Activated T-helper 1 cell treated with anti-CD3 and anti-CD28 coated beads, Interleukin-2, amount 50 U/mL, for 16 hours (primary cell): ENCODE data around the gene AGO3.

Source experiments
- DNase-seq, 2 donors: peaks; one replicate each; pipeline ENCODE4 v3.0.0-alpha.2; 2020; ENCODE audit warnings: low read depth in 1 of 2, low spot score in 1 of 2

AGO3 gene

DNA sequence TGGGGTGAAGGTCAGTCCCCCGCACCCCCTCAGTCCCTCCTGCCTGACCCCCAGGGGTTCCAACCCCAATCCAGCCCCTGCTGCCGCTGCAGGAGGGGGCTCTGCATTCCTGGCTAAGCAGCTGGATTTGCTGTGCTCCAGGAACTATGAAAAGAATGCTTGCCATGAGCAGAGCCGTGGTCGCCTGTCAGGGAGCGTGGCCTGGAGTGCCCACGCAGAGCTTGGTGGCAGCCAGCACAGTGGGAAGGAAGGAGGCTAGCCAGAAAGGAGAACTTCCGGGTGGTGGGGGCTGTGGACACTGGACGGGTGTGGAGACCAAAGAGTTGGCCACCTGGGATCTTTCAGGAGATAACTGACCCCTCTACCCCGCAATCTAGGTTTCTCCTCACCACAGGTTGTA lies 188.6 kb downstream of the AGO3 start:
- DNase-seq, result no peak
